Measurements from ENCODE around the gene OPCML.

DNA sequence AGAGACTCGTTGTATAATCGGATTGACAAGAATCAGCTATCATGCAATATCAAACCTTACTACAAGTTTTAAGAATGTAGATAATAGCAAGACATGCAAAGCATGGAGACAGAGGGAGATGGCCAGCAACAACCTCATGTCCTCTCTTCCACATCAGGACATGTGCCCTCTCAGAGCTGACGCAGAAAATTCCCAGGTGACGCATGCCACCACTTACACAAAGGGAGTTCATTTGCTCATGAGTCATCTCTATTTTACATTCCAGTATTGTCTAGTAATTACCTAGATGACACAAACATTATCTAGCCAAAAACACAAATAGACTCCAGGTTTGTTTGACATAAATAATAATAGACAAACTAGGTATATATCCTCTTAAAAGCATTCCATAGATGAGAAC lies 38.1 kb upstream of the OPCML start:
- TF ChIP-seq CTCF (conservative IDR thresholded peaks at IDR 0.05; ENCODE audit: low read length) (no peak), EZH2phosphoT487 (IDR thresholded peaks at IDR 0.05; ENCODE audit: borderline replicate concordance) (no peak)
